Astrocyte (in vitro differentiated cells and primary cell): ENCODE measurements around the gene RANBP10.

Experiments
- EZH2 ChIP-seq: IDR thresholded peaks from 2 replicates; pipeline ENCODE4 v1.6.1; 2012; ENCODE audit warnings: mild to moderate bottlenecking, low read length, inconsistent platforms; ENCODE audit not compliant: insufficient read depth
- TF ChIP-seq, protein P1 (sequence below): IDR thresholded peaks from 2 replicates; pipeline ENCODE4 v1.5.1; 2011; ENCODE audit warnings: low read depth, mild to moderate bottlenecking, inconsistent platforms, low read length, moderate library complexity; ENCODE audit not compliant: insufficient read depth

DNA sequence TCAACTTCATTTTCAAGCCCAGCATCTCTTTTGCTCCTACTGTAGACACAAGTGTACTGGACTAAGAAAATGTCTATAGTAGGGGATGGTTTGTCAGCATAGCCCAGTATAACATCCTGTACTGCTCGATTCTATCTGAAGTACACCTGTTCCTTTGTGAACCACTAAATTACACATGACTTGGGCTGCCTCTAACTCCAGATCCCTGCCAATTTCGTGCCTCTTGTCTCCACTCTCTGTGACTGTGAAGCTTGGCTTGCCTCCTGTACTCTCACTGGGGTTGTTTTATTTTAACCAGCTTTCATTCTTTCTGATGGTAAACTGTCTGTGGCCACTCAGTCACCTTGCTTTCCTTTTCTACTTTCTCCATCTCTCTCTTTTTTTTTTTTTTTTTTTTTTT lies 111.7 kb downstream of the RANBP10 start:
- TF ChIP-seq, protein P1, sequence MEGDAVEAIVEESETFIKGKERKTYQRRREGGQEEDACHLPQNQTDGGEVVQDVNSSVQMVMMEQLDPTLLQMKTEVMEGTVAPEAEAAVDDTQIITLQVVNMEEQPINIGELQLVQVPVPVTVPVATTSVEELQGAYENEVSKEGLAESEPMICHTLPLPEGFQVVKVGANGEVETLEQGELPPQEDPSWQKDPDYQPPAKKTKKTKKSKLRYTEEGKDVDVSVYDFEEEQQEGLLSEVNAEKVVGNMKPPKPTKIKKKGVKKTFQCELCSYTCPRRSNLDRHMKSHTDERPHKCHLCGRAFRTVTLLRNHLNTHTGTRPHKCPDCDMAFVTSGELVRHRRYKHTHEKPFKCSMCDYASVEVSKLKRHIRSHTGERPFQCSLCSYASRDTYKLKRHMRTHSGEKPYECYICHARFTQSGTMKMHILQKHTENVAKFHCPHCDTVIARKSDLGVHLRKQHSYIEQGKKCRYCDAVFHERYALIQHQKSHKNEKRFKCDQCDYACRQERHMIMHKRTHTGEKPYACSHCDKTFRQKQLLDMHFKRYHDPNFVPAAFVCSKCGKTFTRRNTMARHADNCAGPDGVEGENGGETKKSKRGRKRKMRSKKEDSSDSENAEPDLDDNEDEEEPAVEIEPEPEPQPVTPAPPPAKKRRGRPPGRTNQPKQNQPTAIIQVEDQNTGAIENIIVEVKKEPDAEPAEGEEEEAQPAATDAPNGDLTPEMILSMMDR, result no peak
- no peak for TF ChIP-seq EZH2
